HG03135 (cell line): ENCODE data around the gene CYSRT1.

Experiments used
- ATAC-seq: cut with Tn5 transposase; IDR thresholded peaks from one replicate; pipeline ENCODE4 v1.9.1; 2021; ENCODE audit warnings: mild to moderate bottlenecking, moderate library complexity; ENCODE audit not compliant: unreplicated experiment

CYSRT1 gene

DNA sequence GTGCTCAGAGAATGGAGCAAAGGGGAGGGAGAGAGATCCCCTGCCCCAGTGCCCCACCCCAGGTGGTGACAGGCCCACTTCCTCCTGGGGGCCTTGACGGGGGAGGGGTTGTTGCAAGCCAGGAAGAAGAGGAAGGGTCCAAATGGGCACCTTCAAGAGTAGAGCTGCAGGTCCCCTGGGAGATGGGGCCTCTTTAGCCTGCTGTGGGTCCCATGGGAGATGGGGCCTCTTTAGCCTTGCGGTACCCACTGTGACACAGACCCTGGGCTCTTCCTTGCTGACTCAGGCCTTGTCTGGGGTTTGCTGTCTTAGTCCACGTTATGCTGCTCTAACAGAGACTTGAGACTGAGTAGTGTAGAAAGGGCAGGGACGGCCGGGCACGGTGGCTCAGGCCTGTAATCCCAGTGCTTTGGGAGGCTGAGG is 43.0 kb downstream of the CYSRT1 start:
- ATAC-seq, result no peak

GRCh38 chr9:137268538-137269201 is 43.7 kb downstream of the CYSRT1 start:
- ATAC-seq, result no peak

DNA sequence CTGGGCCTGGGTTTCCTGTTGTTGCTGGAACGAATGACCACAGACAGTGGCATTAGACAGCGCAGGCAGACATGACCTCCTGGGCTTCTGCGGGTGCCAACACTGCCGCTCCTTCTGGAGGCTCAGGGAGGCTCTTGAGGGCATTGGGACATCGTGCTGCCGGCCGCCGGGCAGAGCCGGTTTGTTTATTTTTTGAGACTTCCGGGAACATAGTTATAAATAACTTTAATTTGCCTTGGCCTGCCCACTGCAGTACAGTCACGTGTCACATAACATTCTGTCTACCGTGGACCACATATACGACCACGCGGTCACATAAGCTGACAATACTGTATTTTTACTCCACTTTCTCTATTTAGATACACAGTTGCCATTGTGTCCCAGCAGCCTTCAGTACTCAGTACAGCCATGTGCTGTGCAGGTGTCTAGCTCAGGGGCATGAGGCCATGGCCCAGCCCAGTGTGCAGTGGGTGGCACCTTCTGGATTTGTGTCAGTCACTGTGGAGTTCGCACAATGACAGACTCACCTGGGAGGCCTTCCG is 44.3 kb downstream of the CYSRT1 start:
- ATAC-seq, result no peak

- no peak for ATAC-seq
These were observed 46.1 kb downstream of the CYSRT1 start for GRCh38 chr9:137270929-137271695.

- ATAC-seq, result no peak
These were observed 46.7 kb downstream of the CYSRT1 start for GRCh38 chr9:137271696-137272076.

GRCh38 chr9:137272241-137273094 is 47.5 kb downstream of the CYSRT1 start:
- no peak for ATAC-seq

DNA sequence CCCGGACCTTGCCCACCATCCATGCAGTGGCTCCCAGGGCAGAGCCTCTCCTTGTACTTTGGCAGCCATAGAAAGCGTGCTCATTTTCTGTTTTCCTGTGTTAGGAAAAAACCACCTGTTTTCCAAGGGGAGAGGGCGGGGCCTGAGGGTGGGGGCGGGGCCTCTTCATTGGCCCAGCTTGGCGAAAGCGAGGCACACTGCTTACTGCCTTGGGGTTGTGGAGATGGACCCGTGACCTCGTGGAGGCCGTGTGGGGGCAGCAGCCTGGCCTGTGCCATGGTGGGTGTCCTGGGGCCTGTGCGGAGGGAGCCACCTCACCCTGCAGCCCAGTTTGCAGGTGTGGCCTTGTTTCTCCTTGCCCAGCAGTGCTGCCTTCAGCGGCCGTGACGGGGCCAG is 48.1 kb downstream of the CYSRT1 start:
- no peak for ATAC-seq

DNA sequence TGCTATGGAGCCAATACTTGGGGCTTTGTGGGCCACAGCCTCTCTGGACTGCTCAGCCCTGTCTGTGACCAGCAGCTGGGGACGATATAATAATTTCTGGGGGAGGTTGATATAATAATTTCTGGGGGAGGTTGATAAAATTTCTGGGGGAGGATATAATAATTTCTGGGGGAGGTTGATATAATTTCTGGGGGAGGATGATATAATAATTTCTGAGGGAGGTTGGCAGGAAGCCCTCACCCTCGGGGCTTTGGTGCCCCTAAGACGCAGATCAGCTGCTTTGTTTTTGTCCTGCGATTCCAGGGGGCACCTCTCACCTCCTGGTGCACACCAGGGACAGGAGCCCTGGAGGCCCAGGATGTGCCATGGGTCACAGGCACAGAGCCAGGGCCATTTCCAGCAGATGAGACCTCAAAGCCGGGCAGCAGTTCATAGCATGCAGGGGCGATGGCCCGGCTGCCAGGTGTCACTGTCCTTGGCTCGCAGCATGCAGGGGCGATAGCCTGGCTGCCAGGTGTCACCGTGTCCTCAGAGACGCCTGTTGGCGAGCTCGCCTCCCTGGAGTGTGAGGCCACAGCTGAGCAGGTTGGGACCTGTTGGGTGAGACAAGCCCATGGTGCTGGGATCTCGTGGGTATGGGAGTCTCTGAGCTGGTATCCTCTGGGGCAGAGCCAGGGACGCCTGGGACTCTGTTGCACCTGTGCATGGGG is 48.8 kb downstream of the CYSRT1 start:
- no peak for ATAC-seq

- ATAC-seq, result no peak
These were observed 50.2 kb downstream of the CYSRT1 start for GRCh38 chr9:137275203-137275587.
